HT-29 (cell line): ENCODE measurements around the gene SUCO. TPM values are rescaled to one million over a fixed set of nuclear protein-coding genes. Genes with fewer than 3 reads are reported as not detected.
"Not testable (repeated sequence)": the region's sequence is repeated elsewhere in the genome, so short reads cannot be mapped to it uniquely, and the experiment has no call there.

Experiments used
- DNase-seq: peaks from one replicate; pipeline ENCODE4 v3.0.0-alpha.2; 2015; ENCODE audit warnings: low spot score
- total RNA-seq: library from RNA; depleted of rRNA; stranded (reverse); fragments of >200 nt; shearing (Covaris generic); gene quantifications from 2 replicates; pipeline ENCODE4 v1.2.3, GENCODE V29; 2014; rRNA removed

The SUCO gene
- 13.9 and 14.2 TPM in 2 replicates for total RNA-seq

GRCh38 chr1:172532700-172533512 lies at the start of gene SUCO:
TSS of gene SUCO (plus strand) at chr1:172533150. CDS start at chr1:172533436, 286 bp downstream.
- DNase-seq: peak; percentile 99

- DNase-seq: no peak
These were observed 49.5 kb upstream of the SUCO start for GRCh38 chr1:172483448-172483847.

- peak; percentile 65 for DNase-seq
These were observed 48.7 kb upstream of the SUCO start for GRCh38 chr1:172484252-172484651.

GRCh38 chr1:172485626-172486025 lies 47.3 kb upstream of the SUCO start:
- no peak for DNase-seq

GRCh38 chr1:172486805-172487454 lies 46.0 kb upstream of the SUCO start:
- DNase-seq: no peak

- no peak for DNase-seq
These were observed 45.4 kb upstream of the SUCO start for GRCh38 chr1:172487550-172487949.

- no peak for DNase-seq
These were observed 44.6 kb upstream of the SUCO start for GRCh38 chr1:172488393-172488792.

- DNase-seq: no peak
These were observed 43.1 kb upstream of the SUCO start for GRCh38 chr1:172489847-172490246.

- no peak for DNase-seq
These were observed 40.5 kb upstream of the SUCO start for GRCh38 chr1:172492421-172492820.

GRCh38 chr1:172494166-172494565 lies 38.8 kb upstream of the SUCO start:
- DNase-seq: no peak

- DNase-seq: not testable (repeated sequence)
These were observed 36.8 kb upstream of the SUCO start for GRCh38 chr1:172496127-172496526.

GRCh38 chr1:172496678-172497077 lies 36.3 kb upstream of the SUCO start:
- no peak for DNase-seq

- DNase-seq: no peak
These were observed 35.7 kb upstream of the SUCO start for GRCh38 chr1:172497230-172497629.

- no peak for DNase-seq
These were observed 34.1 kb upstream of the SUCO start for GRCh38 chr1:172498857-172499256.

GRCh38 chr1:172499636-172500141 lies 33.3 kb upstream of the SUCO start:
- DNase-seq: peak; percentile 69

GRCh38 chr1:172500207-172500606 lies 32.7 kb upstream of the SUCO start:
- no peak for DNase-seq

GRCh38 chr1:172507741-172508140 lies 25.2 kb upstream of the SUCO start:
- no peak for DNase-seq

- DNase-seq: no peak
These were observed 22.5 kb upstream of the SUCO start for GRCh38 chr1:172510479-172510878.

- no peak for DNase-seq
These were observed 20.4 kb upstream of the SUCO start for GRCh38 chr1:172512591-172512990.

GRCh38 chr1:172513479-172513878 lies 19.5 kb upstream of the SUCO start:
- no peak for DNase-seq

GRCh38 chr1:172514108-172514507 lies 18.8 kb upstream of the SUCO start:
- DNase-seq: no peak

- no peak for DNase-seq
These were observed 17.5 kb upstream of the SUCO start for GRCh38 chr1:172515436-172515835.

- DNase-seq: no peak
These were observed 17.0 kb upstream of the SUCO start for GRCh38 chr1:172515927-172516326.
